ENCODE data around the gene CEP350.

CEP350 gene

DNA sequence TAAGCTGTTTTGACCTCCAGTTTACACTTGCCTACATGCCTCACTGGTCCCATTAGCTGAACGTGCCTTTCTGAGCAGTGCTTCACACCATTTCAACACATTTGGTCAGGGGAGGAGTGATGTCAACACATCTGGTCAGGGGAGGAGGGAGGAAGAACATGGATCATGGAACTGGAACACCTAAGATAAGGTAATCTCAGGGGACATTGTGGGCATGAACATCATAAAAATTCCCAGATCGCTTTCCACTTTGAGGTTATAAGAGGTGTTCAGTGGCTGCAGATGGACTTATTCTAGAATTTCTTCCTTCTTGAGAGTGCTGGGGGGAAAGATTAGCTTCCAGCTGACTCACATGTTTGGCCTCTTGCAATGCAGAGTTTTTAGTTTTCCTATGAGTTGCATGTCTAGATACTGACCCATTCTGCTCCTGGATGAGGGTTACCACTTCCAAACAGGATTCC is 202.1 kb downstream of the CEP350 start:
- no peak for DNase-seq (ENCODE audit: low spot score)

DNA sequence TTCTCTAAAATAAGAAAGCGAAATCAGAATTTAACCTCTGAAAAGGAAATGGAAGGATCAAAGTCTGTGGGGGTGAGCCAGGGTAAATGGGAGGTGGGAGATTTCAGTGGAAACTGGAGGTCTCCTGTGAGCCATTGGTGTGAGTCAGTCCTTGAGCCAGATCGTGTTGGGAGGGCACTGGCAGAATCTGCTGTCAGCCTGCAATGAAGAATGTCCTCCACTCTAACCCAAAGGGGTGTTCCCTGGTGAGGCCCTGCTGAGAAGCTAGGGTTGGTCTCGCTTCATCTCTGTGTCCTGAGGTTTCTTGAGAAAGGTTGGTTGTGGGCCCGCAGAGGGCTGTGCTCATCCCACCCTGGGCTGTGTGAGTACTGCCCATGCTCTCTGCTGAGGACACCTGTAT is 202.5 kb downstream of the CEP350 start:
- DNase-seq (ENCODE audit: low spot score): no peak

DNA sequence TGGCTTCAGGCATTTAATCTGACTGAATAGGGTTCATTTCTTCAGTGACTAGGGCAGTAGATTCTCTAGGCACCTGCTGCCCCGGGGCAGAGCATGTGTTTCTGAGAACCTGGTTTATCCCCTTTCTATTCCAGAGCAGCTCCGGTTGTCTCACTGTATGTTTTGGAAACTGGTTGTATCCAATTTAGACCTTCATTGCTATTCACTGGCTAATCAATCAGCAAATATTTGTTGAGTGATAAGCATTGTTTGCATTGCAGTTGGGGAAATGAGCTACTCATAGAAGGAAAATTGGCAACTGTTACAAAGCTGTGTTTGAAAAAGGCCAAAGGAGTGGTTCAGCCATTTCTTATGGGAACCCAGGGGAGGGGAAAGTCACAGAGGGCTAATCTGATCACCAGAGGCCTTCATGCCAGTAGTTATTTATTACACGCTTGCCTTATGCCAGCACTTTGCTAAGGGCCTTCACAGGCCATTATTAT is 203.0 kb downstream of the CEP350 start:
- DNase-seq (ENCODE audit: low spot score): no peak

DNA sequence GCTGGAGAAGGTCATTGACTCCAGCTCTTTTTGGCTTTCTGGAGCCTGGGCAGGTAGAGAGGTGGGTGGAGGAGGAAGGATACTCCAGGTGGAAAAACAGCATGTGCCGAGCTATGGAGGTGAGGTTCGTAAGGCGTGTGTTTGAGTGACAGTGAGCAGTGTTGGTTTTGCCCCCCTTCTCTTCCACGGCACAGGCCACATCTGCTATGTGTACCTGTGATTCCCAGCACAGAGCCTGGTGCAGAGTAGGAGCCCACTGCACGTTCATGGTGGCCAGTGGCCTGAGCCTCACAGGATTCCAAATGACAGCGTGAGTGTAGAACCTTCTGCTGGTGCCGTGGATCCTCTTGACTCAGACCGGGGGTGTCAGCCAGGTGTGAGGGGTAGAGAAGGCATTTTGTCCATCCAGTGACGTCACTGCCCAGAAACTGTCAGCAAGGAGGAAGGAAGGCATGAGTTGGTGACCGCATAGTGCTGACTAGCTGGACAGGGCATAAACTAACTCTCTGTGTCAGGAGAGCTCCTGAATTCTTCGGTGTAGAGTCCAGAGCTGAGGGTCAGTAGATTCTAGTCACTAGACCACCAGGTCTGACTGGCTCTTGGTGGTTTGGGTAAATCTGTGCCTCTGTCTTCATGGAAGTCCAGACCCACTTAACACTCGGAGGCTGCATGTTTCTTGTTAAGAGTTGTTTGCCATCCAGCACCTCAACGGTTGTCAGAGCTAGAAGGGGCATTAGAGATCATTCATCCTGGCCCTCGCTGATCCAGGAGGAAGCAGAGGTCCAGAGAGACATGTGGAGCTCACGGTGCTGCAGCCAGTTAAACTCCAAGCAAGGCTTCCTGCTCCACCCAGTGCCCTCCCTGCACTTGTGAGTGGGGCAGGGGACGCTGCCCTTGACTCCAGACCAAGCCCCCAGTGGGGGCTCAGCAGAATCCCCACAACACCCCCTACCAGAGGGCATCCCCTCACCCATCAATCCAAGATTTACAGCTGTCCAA is 203.8 kb downstream of the CEP350 start:
- DNase-seq (ENCODE audit: low spot score): no peak

DNA sequence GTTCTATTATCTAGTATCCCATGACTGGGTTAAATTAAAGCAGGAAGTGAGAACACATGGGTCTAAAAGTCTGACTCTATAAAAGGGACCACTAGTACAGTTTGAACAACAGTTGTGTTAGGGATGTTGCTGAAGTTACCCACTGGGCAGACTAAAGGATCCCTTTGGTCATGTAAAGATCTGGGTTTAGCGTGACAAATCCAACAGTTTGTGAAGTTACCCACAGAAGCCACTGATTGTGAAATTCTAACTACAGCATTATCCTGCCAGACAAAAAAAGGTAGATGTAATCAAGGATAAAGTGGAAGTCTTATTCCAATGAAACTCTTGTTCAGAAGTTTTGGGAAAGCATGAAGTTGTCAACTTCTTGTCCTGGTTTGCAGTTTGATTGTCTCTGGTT is 205.7 kb downstream of the CEP350 start:
- DNase-seq (ENCODE audit: low spot score): no peak

DNA sequence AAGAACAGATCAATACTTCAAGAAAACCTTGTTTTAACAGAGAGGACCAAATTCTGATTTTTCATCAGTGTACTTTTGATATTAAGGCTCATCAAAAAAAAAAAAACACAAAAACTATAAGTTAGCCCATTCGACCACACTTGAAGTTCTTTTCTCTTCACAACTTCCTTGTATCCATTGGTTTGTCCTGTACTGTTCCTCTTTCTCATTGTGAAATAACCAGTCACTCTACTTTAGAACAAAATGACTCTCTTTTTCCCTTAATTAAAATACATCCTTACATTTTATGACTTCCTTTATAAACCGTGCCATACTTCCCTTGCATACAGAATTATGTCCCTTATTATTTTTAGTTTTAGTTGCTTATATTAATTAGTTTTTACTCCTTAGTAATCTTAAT is 208.4 kb downstream of the CEP350 start:
- DNase-seq (ENCODE audit: low spot score): no peak

Measured in putamen (tissue), 1 donor.